BLaER1 treated with 17β-estradiol and CSF1 and Interleukin-3, amounts not matched to agents 10 nM and 100 nM (cell line): ENCODE results near the gene TMED1.
"Not testable (repeated sequence)": the region's sequence is repeated elsewhere in the genome, so short reads cannot be mapped to it uniquely, and the experiment has no call there.

Experiments used
- H3K27ac ChIP-seq, 11 experiments: shearing (Covaris generic); formaldehyde crosslinking; 2 replicates each; pipeline ENCODE4 v1.8.1; 2022
- H3K27me3 ChIP-seq, 11 experiments: shearing (Covaris generic); formaldehyde crosslinking; 2 replicates each; pipeline ENCODE4 v1.8.1; 2022
- H3K36me3 ChIP-seq, 11 experiments: shearing (Covaris generic); formaldehyde crosslinking; 2 replicates each; pipeline ENCODE4 v1.8.1; 2022
- H3K4me1 ChIP-seq, 10 experiments: shearing (Covaris generic); formaldehyde crosslinking; 2 replicates each; pipeline ENCODE4 v1.8.1; 2022
- H3K4me2 ChIP-seq, 11 experiments: shearing (Covaris generic); formaldehyde crosslinking; 2 replicates each; pipeline ENCODE4 v1.8.1; 2022
- H3K4me3 ChIP-seq, 10 experiments: shearing (Covaris generic); formaldehyde crosslinking; 2 replicates each; pipeline ENCODE4 v1.8.1; 2022
- H3K9ac ChIP-seq, 11 experiments: shearing (Covaris generic); formaldehyde crosslinking; 2 replicates each; pipeline ENCODE4 v1.8.1; 2022
- H3K9me3 ChIP-seq, 11 experiments: shearing (Covaris generic); formaldehyde crosslinking; replicated peaks in 1 of 11; 2 replicates each; pipeline ENCODE4 v1.8.1; 2022
- H4K20me1 ChIP-seq, 11 experiments: shearing (Covaris generic); formaldehyde crosslinking; 2 replicates each; pipeline ENCODE4 v1.8.1; 2022
- Cebpa-rat ChIP-seq, 11 experiments: shearing (Covaris generic); IDR thresholded peaks; 2 replicates each; pipeline ENCODE4 v1.8.1; 2022

TMED1 gene

DNA sequence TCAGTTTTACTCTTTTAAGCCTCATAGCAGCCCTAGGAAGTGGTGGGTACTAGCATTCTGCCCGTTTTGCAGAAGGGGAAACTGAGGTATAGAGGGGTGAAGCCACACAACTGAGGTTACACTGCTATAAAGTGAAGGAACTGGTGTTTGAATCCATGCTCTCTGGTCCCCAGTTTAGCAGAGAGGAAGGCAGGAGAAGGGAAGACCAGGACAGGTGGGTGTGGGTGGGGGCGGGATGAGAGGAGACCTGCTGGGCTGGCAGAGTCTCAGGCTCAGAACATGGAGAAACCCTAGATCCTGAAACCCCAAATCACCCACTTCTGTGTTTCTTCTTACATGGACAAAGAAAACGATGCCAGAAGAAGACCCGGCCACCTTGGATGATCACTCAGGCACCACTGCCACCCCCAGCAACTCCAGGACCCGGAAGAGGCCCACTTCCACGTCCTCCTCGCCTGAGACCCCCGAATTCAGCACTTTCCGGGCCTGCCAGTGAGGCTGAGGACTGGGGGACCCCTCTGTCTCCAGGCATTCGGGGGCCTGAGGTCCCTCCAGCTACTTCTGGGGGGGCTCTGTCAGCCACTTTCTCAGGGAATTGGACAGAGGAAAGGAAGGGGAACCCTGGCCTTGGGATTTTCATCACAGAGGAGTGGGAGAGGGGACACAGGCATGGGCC is 33.0 kb upstream of the TMED1 start:
- no peak overlapping the region for H3K9ac ChIP-seq
- peak overlapping the region in 3 of 11 experiments; percentile 14 to 86 (median 18); a peak in 3 of 22 replicates for H3K27ac ChIP-seq
- peaks cover 0 to 16% (median 6%) of the 10 kb centered on the region in 11 experiments; a peak in 6 of 22 replicates for H4K20me1 ChIP-seq
- no peak overlapping the region for H3K4me3 ChIP-seq
- no peaks in the 10 kb centered on the region for H3K27me3 ChIP-seq
- peaks cover 0 to 10% (median under 1%) of the 10 kb centered on the region in 11 experiments; a peak in 7 of 22 replicates for H3K36me3 ChIP-seq
- H3K4me2 ChIP-seq = peak overlapping the region in 5 of 11 experiments; percentile 2 to 82 (median 62); a peak in 6 of 22 replicates
- H3K9me3 ChIP-seq = no peaks in the 10 kb centered on the region
- no peak for TF ChIP-seq Cebpa-rat (IDR thresholded peaks at IDR 0.05)
- H3K4me1 ChIP-seq = peaks cover 40 to 69% (median 53%) of the 10 kb centered on the region in 10 experiments

- Histone ChIP-seq H3K9me3 (no peaks in the 10 kb centered on the region), H3K4me1 (peaks cover 39 to 75% (median 54%) of the 10 kb centered on the region in 10 experiments), H3K4me2 (peak overlapping the region in 2 of 11 experiments; percentile 13 to 28; a peak in 4 of 22 replicates), H3K36me3 (peaks cover 0 to 10% (median 0%) of the 10 kb centered on the region in 11 experiments; a peak in 4 of 22 replicates), H4K20me1 (no peaks in the 10 kb centered on the region), H3K9ac (no peak overlapping the region), H3K4me3 (no peak overlapping the region), H3K27me3 (no peaks in the 10 kb centered on the region), H3K27ac (no peak overlapping the region)
- TF ChIP-seq Cebpa-rat (IDR thresholded peaks at IDR 0.05) = peak in 5 of 11 experiments; percentile 10 to 80 (median 49); a peak in 6 of 22 replicates
These were observed 30.5 kb upstream of the TMED1 start for GRCh38 chr19:10866495-10866894.

- H3K36me3 ChIP-seq = peaks cover 0 to 15% (median 0%) of the 10 kb centered on the region in 11 experiments; a peak in 8 of 22 replicates
- H3K4me3 ChIP-seq = no peak overlapping the region
- H3K9ac ChIP-seq = peak overlapping the region in 6 of 11 experiments; percentile 8 to 60 (median 30); a peak in 7 of 22 replicates
- H4K20me1 ChIP-seq = no peaks in the 10 kb centered on the region
- H3K4me1 ChIP-seq = peaks cover 29 to 71% (median 46%) of the 10 kb centered on the region in 10 experiments
- H3K27me3 ChIP-seq = no peaks in the 10 kb centered on the region
- H3K9me3 ChIP-seq = no peaks in the 10 kb centered on the region
- peak overlapping the region in 4 of 11 experiments; percentile 34 to 61 (median 41); a peak in 4 of 22 replicates for H3K27ac ChIP-seq
- no peak for TF ChIP-seq Cebpa-rat (IDR thresholded peaks at IDR 0.05)
- peak overlapping the region in 10 of 11 experiments; percentile 16 to 62 (median 50); a peak in 18 of 22 replicates for H3K4me2 ChIP-seq
These were observed 28.5 kb upstream of the TMED1 start for GRCh38 chr19:10864538-10864899.

GRCh38 chr19:10863107-10863717 is 27.2 kb upstream of the TMED1 start:
- Histone ChIP-seq H3K4me2 (peak overlapping the region in 10 of 11 experiments; percentile 23 to 62 (median 50); a peak in 16 of 22 replicates), H4K20me1 (no peaks in the 10 kb centered on the region), H3K36me3 (peaks cover 0 to 13% (median 0%) of the 10 kb centered on the region in 11 experiments; a peak in 7 of 22 replicates), H3K9ac (peak overlapping the region in 10 of 11 experiments; percentile 3 to 41 (median 26); a peak in 9 of 22 replicates), H3K4me1 (peaks cover 26 to 58% (median 36%) of the 10 kb centered on the region in 10 experiments), H3K27me3 (no peaks in the 10 kb centered on the region), H3K9me3 (no peaks in the 10 kb centered on the region), H3K27ac (peak overlapping the region in 9 of 11 experiments; percentile 21 to 61 (median 46); a peak in 16 of 22 replicates), H3K4me3 (no peak overlapping the region)
- no peak for TF ChIP-seq Cebpa-rat (IDR thresholded peaks at IDR 0.05)

GRCh38 chr19:10862561-10863106 is 26.6 kb upstream of the TMED1 start:
- peak overlapping the region in 7 of 11 experiments; percentile 45 to 61 (median 47); a peak in 12 of 22 replicates for H3K27ac ChIP-seq
- H4K20me1 ChIP-seq = no peaks in the 10 kb centered on the region
- H3K27me3 ChIP-seq = no peaks in the 10 kb centered on the region
- peak overlapping the region in 5 of 11 experiments; percentile 18 to 38 (median 21); a peak in 3 of 22 replicates for H3K9ac ChIP-seq
- H3K4me3 ChIP-seq = no peak overlapping the region
- H3K4me1 ChIP-seq = peaks cover 21 to 52% (median 31%) of the 10 kb centered on the region in 10 experiments
- no peaks in the 10 kb centered on the region for H3K9me3 ChIP-seq
- TF ChIP-seq Cebpa-rat (IDR thresholded peaks at IDR 0.05) = no peak
- H3K36me3 ChIP-seq = peaks cover 0 to 17% (median 0%) of the 10 kb centered on the region in 11 experiments; a peak in 8 of 22 replicates
- peak overlapping the region in 9 of 11 experiments; percentile 9 to 62 (median 31); a peak in 13 of 22 replicates for H3K4me2 ChIP-seq

DNA sequence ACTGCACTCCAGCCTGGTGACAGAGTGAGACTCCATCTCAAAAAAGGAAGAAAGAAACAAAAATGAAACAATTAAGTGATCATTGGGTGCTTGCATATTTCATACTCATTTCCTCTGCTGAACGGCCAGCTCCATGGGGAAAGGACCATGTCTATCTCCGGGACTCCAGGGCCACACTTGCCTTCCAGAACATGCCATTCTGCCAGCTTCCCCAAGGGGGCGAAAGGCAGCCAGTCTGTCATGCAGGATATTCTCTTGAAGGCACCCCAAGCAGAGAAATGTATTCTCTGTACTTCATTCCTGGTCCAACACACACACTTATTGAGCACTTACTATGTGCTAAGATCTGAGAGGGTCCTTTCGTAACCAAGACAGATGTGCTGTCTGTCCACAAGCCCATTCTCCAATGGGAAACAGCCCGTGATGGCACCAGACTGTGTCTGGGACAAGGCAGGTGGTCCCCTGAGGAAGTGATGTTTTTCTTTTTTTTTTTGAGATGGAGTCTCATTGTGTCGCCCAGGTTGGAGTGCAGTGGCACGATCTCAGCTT is 25.2 kb upstream of the TMED1 start:
- Histone ChIP-seq H3K36me3 (peaks cover 0 to 28% (median 8%) of the 10 kb centered on the region in 11 experiments; a peak in 11 of 22 replicates), H3K4me2 (peak overlapping the region in 4 of 11 experiments; percentile 10 to 40 (median 23); a peak in 3 of 22 replicates), H3K9ac (no peak overlapping the region), H3K27ac (peak overlapping the region in 1 of 11 experiments; percentile 5; a peak in 1 of 22 replicates), H4K20me1 (no peaks in the 10 kb centered on the region), H3K4me3 (no peak overlapping the region), H3K9me3 (no peaks in the 10 kb centered on the region), H3K4me1 (peaks cover 21 to 38% (median 28%) of the 10 kb centered on the region in 10 experiments), H3K27me3 (no peaks in the 10 kb centered on the region)
- TF ChIP-seq Cebpa-rat (IDR thresholded peaks at IDR 0.05) = no peak

- no peaks in the 10 kb centered on the region for H4K20me1 ChIP-seq
- H3K4me1 ChIP-seq = peaks cover 5 to 27% (median 15%) of the 10 kb centered on the region in 10 experiments; a peak in 18 of 20 replicates
- no peaks in the 10 kb centered on the region for H3K9me3 ChIP-seq
- peaks cover 0 to 43% (median 8%) of the 10 kb centered on the region in 11 experiments; a peak in 11 of 22 replicates for H3K36me3 ChIP-seq
- TF ChIP-seq Cebpa-rat (IDR thresholded peaks at IDR 0.05) = no peak
- no peak overlapping the region for H3K9ac ChIP-seq
- no peak overlapping the region for H3K4me3 ChIP-seq
- H3K27ac ChIP-seq = no peak overlapping the region
- H3K27me3 ChIP-seq = no peaks in the 10 kb centered on the region
- H3K4me2 ChIP-seq = no peak overlapping the region
These were observed 22.3 kb upstream of the TMED1 start for GRCh38 chr19:10858204-10858828.

DNA sequence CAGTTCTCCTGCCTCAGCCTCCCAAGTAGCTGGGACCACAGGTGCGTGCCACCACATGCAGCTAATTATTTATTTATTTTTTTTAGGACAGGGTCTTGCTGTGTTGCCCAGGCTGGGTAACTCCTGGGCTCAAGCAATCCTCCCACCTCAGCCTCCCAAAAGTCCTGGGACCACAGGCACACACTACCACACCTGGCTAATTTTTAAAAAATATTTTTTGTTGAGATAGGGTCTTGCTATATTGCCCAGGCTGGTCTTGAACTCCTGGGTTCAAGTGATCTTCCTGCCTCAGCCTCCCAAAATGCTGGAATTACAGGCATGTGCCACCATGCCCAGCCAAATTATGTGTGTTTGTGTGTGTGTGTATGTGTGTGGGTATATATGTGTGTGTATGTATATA is 20.9 kb upstream of the TMED1 start:
- not testable (repeated sequence) for H3K4me3 ChIP-seq, H3K9ac ChIP-seq, H3K27me3 ChIP-seq, H3K9me3 ChIP-seq, H4K20me1 ChIP-seq, H3K4me2 ChIP-seq, H3K27ac ChIP-seq
- peaks cover 0 to 48% (median 8%) of the 10 kb centered on the region in 11 experiments; a peak in 11 of 22 replicates for H3K36me3 ChIP-seq
- H3K4me1 ChIP-seq = peaks cover 0 to 24% (median 8%) of the 10 kb centered on the region in 10 experiments; a peak in 12 of 20 replicates
